ENCODE measurements around the gene UBFD1.
A peak's percentile ranks its signal among the peaks of the same experiment; 100 is the strongest.
"Not testable (repeated sequence)": the region's sequence is repeated elsewhere in the genome, so short reads cannot be mapped to it uniquely, and the experiment has no call there.

UBFD1 gene, protein sequence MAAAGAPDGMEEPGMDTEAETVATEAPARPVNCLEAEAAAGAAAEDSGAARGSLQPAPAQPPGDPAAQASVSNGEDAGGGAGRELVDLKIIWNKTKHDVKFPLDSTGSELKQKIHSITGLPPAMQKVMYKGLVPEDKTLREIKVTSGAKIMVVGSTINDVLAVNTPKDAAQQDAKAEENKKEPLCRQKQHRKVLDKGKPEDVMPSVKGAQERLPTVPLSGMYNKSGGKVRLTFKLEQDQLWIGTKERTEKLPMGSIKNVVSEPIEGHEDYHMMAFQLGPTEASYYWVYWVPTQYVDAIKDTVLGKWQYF

DNA sequence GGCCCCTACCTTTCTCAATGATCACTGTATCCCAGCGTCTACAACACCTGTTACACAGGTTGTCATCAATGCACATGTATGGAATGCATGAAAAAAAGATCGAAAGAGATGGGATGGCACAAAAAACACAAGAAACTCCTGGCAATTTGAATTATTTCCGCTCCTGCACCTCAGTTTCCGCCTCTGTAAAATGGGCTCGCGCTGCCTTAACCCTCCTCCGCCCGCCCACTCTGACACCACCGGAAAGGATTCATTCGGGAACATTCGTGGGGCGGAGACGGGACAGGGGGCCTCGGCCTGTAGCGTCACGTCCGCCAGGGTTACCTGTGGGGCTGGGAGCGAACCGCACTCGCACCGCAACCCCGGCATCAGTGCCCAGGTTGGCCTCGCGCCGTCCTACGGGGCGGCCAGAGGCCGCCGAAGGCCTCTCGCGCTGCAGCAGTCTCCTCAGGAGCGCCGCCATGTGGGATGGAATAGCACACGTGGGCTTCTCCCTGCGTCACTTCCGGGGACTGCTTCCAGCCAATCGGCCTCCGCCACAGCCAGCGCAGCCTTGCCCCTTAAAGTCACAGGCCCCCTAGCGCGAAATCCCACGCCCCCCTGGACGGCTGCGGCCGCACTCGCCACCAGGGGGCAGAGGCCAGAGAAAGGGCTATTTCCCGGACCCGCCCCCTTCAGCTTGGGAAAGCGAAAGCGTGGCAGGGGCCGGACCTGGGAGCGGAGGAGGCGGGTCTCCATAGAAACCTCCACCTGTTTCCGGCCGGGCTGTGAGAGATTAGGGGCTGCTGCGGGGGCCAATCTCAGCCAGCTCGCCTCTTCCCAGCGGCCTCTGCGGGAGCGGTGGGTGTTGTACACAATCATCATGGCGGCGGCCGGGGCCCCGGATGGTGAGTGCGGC, at the start of gene UBFD1, which contains the start of gene EARS2:
Gene UBFD1, plus strand, starts transcription at position 847 of the 898 bp plus-strand sequence. Its CDS starts 16 bp downstream, at position 863.
Gene EARS2, minus strand, starts transcription at position 470 of the 898 bp plus-strand sequence. Its CDS starts 7 bp downstream, at position 463.
- DNase-seq, result peak; percentile 95 to 96

DNA sequence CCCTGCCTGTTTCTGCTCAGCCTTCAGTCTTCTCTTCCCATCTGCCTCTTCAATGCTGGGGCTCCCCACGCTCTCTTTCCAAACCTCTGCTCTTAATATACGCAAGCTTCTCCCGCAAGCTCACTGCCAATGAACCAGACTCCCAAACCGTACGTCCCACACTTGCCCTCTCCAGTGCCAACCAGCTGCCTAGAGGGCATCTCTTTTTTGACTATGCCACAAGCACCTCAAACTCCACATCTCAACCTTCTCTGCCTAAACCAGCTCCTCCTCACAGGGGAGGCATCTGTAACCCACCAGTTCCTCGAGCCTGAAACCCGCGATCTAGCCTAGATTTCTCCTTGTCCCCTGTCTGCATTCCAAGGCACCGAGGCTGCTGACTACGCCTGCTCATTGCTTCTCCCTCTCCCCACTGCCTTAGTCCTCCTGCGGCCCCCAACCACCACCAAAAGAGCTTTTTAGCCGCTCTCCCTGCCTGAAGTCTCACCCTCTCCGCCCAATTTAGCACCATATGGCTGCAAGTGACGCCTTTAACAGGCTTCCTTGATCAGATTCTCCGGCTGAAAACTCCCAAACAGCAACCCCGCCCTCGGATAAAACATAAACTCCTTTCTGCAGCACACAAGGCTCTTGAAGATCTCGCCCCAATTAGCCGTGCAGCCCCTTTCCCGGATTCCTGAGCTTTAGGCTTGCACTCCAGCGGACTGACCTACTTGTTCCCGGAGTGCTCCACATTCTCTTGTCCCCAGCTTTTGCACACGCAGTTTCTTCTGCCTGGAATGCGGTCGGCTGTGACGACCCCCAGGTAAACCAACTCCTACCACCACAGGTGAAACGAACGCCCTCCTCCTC, 48.7 kb upstream of the UBFD1 start:
- DNase-seq, result no peak

DNA sequence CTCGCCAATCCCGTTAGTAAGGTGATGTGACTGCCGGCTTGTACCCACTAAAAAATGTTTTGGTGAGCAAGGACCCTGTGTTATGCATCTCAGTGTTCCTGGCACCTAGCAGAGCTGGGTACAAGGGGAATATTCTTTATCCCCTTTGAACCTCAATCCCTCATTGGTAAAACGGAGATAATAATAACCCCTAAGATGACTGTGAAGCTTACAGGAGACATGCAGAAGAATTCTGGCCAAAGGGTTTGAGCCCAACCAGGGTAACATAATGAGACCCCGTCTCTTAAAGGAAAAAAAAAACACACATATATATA, 48.1 kb upstream of the UBFD1 start:
- DNase-seq, result no peak

DNA sequence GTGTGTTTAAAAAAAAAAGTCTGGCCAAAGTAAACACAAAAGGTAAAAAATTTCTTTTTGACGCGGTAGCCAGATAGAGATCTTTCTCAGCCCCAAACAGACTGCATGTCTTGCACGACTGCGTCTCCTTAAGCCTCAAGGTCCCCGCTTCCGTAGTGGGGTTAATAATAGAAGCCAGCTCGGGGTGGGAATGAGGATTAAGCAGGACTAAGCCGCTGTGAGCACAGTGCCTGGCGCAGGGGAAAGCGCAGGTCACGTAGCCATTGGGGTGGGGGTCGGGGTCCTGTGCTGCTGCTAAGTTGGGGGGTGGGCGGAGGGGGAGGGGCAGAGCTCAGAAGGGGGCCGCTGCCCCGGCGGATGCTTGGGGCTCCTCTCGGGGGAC, 47.8 kb upstream of the UBFD1 start:
- peak in 1 of 2 donors; percentile 41 for DNase-seq

DNA sequence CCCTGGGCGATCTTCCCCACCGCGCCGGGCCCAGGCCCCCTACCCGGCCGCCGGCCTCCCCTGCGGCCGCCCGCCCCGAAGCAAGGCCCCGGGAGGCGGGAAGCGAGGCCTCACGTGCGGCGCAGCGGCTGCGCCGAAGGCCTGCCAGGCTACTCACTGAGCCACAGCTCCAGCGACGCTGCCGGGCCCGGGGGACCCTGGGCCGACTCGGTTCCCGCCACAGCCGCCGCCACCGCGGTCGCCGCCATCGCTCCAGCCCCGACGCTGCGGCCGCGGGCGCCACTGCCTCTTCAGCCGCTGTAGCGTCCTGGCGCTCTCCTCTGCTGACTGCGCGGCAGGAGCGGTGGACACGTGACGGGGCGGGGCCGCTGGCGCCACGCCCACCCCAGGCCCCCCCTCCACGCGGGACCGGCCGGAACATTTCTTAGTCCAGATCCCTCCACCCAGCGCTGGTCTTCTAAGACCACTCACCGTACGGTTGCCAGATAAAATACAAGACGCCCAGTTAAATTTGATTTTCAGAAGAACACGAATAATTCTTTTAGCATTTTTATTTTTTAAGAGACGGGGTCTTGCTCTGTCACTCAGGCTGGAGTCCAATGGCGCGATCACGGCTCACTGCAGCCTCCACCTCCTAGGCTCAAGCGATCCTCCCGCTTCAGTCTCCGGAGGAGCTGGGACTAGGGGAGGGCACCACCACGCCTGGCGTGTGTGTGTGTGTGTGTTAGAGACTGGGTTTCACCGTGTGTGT, 47.2 kb upstream of the UBFD1 start, which contains the start of gene GGA2:
Gene GGA2, minus strand, starts transcription at position 331 of the 751 bp plus-strand sequence. Its CDS starts 83 bp downstream, at position 248.
- DNase-seq, result peak; percentile 78 to 82

DNA sequence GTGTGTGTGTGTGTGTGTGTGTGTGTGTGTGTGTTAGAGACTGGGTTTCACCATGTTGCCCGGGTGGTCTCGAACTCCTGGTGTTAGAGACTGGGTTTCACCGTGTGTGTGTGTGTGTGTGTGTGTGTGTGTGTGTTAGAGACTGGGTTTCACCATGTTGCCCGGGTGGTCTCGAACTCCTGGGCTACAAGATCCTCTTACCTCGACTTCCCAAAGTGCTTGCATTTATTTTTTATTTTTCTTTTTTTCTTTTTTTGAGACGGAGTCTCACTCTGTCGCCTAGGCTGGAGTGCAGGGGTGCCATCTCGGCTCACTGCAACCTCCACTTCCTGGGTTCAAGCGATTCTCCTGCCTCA, 46.6 kb upstream of the UBFD1 start:
- not testable (repeated sequence) for DNase-seq

DNA sequence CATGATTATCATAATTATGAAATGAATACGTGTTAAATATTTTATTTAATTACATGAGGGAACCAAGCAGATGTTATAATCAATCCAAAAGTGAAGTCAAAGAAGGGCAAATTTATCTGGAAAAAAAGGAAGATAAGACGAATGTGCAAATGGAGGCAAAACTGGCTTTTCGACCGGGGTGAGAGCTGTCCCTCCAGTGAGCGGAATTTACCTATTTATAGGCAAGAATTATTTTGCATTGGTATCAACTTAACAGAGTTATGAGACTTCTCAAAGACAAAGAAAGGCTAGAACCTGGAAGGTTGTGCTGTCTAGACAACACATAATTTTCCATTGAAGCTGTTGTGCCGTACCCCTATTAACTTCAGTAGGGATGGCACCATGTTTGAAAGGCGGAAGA, 45.8 kb upstream of the UBFD1 start:
- DNase-seq, result no peak

DNA sequence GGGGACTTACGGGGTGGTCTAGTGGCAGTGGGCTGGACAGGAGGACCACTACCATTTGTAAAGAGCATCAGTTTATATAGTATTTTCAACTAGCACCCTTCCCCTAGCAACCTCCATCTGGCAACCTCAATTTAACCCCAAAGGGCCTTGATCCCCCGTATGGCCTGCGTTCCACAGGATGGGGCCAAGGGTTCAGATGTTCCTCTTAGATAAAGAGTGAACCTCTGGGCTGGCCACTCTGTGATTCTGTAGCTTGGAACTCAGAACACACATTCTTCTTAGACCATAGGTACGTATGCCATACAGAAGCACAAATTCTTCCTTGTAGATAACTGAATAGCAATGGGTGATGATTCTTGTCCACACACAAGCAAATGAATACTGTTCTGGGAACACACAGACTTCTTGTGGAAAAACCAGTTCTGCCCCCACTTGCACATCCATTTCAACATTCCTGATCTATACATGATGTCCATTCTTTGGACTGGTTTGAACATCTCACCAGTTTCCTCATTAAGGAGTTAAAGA, 45.3 kb upstream of the UBFD1 start:
- DNase-seq, result no peak

DNA sequence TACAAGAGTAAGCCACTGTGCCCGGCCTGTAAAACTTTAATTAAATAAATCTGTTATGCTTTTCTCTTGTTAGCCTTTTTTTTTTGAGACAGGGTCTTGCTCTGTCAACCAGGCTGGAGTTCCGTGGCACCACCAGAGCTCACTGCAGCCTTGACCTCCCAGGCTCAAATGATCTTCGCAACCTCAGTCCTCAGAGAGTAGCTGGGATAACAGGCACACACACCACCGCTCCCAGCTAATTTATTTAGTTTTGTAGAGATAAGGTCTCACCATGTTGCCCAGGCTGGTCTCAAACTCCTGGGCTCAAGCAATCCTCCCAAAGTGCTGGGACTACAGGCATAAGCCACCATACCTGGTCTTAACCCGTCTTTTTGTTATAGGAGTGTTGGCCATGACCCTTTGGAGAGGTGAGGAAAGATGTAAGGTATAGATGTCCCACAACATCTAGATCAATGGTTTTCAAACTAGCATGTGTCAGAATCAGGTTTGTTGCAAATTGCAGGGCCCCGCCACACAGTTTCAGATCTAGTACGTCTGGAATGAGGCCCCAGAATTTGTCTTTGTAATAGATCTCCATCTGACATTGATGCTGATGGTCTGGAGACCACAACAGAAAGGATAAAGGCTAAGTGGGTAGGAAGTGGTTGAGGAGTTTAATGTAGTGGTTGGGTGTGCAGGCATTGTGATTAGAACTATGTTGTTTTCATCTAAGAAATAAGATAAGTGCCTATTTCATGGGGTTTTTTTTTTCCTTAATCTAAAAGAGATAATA, 43.0 kb upstream of the UBFD1 start:
- DNase-seq, result peak in 1 of 2 donors; percentile 51

DNA sequence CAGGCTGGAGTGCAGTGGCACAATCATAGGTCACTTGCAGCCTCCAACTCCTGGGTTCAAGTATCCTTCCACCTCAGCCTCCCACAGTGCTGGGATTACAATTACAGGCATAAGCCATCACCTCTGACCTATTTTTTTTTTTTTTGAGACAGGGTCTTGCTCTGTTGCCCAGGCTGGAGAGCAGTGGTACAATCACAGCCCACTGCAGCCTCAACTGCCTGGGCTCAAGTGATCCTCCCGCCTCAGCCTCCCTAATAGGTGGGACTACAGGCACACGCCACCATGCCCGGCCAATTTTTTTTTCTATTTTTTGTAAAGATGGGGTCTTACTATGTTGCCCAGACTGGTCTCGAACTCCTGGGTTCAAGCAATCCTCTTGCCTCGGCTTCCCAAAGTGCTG, 41.6 kb upstream of the UBFD1 start:
- no peak for DNase-seq

DNA sequence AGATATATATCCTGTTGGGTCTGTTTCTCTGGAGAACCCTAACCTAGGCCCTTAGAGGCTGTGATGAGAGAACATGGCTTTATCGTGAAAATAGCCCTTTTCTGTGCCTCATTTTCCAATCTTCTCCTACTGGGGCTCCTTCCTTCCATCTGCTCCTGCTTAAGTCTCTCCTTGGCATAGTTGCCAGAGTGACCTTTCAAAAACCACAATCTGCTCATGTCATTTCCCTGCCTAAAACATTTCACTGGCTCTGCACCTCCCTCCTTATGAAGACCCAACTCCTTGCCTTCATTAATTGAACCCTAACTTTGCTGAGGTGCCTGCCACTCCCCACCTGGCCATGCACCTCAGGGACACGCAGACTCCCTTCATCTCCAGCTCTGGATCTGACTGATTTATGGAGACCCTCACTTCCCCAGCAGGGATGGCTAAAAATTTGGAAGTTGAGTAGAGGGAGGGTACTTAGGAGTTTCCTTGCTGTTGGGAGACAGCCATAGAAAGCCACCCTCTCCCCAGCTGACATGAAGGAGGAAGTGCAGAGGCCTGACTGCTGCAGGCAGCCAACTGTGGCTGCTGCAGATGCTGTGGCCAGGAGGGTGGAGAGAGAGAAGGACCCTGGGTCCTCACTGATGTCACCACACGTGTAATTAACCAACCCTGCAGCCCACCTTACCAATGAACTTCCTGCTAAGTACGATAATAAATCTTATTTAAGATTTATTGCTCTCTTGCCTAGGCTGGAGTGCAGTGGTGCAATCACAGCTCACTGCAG, 41.0 kb upstream of the UBFD1 start:
- peak in 1 of 2 donors; percentile 70 for DNase-seq

DNA sequence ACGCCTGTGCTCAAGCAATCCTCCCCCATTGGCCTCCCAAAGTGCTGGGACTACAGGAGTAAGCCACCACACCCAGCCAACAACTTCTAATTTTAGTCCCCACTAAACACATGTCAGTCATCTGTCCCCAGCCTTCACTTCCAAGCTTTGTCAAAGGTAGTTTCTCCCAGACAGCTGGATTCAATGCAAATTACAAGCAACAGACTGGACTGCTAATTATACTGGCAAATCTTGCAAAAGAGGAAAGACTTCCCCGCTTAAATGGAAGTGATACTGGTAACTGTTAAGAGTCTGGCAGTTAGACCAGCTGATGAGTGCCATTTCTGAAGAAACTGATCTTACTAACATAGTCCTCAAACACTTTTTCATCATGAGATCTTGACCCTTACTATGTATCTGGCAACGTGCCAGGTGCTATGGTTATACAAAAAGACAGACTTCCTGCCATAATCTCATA, 39.1 kb upstream of the UBFD1 start:
- no peak for DNase-seq

DNA sequence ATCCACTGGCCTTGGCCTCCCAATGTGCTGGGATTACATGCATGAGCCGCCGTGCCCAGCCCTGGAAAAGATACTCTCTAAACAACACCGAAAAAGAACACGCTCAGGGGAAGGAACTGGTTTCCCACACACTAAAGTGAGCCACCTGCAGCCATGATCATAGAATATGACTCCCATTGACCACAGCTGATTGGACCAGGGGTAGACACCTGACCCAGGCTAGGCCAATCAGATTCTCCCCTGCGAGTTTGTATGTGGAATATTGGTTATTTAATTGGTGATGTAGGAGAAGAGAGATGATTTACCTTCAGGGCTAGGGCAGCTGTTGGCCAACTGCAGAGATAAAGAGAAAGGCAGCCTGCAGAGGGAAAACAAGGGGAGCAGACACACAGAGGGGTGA, 38.2 kb upstream of the UBFD1 start:
- DNase-seq, result no peak

DNA sequence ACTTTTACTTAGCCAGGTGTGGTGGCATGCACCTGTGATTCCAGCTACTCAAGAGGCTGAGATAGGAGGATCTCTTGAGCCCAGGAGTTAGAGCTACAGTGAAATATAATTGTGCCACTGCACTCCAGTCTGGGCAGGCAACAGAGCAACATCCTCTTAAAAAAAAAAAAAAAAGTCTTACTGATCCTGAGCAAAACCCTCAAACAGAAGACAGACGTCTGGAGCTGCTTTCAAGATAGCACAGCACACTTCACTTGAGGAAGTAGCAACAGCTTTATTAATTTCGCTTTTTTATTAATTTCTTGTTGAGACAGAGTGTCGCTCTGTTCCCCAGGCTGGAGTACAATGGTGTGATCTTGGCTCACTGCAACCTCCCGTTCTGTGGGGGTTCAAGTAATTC, 37.0 kb upstream of the UBFD1 start:
- DNase-seq, result no peak

DNA sequence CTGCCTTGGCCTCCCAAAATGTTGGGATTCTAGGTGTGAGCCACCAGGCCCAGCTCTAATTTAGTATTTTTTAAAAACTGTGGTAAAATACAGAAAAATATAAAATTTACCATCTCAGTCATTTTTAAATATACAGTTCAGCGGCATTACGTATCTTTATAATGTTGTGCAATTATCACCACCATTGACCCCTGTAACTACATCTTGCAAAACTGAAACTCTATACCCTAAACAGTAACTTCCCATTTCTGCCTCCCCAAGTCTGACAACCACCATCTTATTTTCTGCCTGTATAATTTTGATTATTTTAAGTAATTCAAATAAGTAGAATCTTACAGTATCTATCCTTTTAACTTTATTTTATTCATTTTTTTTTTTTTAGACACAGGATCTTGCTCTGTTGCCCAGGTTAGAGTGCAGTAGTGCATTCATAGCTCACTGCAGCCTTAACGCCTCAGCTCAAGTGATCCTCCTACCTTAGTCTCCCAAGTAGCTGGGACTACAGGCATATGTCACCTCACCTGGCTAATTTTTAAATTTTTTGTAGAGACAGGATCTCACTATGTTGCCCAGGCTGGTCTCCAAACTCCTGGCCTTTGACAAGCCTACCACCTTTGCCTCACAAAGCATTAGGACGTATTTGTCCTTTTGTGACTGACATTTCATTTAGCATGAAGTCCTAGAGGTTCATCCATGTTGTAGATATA, 36.3 kb upstream of the UBFD1 start:
- DNase-seq, result no peak

DNA sequence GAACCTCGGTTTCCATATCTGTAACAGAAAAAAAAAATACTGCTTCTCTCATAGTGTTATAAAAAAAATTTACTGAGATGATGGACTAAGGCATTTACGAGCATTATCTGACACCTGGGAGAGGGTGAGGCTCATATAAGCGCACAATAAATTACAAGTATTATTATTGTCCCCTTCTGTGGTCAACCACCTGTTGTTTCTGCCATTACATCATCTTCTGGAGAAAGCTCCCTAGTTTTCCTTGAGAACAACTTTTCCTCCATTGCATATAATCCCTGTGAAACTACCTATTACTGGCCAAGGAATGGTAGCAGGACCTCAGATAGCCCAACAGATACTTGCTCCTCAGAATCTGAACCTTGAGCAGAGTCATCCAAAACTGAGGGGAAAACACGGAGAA, 35.6 kb upstream of the UBFD1 start:
- DNase-seq, result no peak

DNA sequence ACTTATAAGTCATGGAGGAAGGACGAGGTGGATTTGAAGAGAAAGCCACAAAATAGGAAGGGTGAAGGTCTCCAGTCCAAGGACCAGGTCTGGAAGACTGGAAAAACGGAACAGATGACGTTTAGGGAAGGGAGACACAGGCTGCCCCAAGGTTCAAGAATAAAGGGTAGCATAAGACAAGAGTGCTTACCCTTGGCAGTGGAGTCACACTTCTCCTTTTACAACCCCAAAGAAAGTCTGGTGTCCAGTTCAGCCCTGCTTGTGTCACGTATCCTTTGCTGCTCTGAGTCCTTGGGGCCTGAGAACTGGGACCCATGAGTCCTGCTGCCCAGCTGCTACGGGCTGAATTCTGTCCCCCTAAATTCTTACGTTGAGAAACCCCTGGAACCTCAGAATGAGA, 34.2 kb upstream of the UBFD1 start:
- no peak for DNase-seq

DNA sequence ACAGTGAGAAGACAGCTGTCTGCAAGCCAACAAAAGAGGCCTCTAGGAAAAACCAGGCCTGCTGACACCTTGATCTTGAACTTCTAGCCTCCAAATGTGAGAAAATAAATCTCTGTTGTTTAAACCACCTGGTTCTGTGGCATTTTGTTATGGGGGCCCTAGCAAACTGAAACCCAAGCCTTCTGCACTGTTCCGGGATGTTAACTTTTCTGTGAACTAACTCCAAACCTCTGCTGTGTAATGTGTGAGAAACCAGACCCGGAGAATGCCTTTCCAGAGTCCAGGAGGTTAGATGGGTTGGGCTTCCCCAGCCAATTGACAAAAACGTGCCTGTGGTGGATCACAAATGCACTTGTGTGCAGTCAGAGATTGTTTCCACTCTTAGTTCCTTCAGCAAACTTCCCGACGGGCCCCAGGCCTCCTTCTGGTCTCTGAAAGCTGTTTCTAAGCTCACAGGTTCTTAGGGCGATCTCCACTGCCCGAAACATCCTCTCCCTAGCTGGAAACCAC, 33.6 kb upstream of the UBFD1 start:
- no peak for DNase-seq

DNA sequence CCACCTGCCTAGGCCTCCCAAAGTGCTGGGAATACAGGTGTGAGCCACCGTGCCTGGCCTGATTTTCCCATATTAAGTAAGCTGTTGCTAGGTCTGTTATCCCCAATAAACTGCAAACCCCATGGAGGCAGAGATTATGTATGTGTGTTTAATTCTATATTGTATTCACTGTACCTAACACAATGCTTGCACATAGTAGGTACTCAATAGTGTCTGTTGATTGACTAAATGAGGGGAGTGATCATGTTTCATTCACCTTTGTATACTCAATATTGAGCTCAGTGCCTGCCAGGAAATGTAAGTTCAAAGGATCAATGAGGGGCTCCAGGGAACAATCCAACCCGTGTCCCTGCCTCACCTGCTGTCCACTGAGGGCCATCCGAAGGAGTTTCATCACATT, 32.6 kb upstream of the UBFD1 start:
- no peak for DNase-seq

Data from CD4-positive, alpha-beta T cell treated with Interleukin-1 beta for 1 hour (primary cell).